GM12801 (cell line): ENCODE measurements around the gene TBC1D16.

Experiments
- TF ChIP-seq, protein P1 (sequence below): IDR thresholded peaks from one replicate; pipeline ENCODE4 v1.5.1; 2011; ENCODE audit warnings: control low read depth; ENCODE audit not compliant: insufficient read length; ENCODE audit errors: extremely low read depth

Gene TBC1D16

DNA sequence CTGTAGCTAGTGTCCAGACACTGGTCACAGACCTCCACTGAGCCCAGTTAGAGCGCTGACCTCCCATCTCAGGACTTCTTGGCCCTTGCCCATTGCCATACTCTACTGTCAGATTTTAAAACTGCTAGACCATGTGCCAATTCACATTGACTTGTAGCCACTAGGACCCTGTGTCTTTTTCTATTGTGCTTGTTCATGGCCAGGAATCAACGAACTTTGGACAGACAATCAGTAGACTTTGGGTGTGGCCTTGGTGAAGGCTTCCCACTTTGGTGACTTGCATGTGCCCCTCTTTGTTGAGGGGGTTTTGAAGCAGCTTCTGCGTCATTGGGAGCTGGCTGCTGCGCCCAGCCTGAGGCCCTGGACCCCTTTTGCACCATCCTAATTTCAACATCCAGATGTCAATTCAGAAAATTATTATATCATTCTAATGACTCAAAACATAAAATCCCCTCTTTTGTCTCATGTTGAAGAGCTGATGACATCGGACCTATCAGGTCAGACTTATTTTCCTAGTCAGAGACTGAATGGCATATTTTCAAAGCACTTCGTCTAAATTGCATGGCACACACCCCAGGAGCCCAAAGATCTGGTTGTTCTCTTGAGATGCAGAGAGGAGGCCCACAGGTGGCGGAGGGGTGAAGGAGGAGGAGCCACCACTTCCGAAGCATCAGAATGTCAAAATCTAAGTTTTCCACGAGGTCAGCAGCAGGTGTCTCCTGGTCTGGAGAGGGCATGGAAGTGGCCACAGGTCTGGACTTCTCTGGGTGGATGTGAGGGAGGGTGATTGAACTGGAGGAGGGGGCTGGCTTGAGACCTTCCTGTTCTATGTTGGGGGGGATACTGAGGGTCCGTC lies 103.0 kb downstream of the TBC1D16 start:
- TF ChIP-seq, protein P1, sequence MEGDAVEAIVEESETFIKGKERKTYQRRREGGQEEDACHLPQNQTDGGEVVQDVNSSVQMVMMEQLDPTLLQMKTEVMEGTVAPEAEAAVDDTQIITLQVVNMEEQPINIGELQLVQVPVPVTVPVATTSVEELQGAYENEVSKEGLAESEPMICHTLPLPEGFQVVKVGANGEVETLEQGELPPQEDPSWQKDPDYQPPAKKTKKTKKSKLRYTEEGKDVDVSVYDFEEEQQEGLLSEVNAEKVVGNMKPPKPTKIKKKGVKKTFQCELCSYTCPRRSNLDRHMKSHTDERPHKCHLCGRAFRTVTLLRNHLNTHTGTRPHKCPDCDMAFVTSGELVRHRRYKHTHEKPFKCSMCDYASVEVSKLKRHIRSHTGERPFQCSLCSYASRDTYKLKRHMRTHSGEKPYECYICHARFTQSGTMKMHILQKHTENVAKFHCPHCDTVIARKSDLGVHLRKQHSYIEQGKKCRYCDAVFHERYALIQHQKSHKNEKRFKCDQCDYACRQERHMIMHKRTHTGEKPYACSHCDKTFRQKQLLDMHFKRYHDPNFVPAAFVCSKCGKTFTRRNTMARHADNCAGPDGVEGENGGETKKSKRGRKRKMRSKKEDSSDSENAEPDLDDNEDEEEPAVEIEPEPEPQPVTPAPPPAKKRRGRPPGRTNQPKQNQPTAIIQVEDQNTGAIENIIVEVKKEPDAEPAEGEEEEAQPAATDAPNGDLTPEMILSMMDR: no peak

DNA sequence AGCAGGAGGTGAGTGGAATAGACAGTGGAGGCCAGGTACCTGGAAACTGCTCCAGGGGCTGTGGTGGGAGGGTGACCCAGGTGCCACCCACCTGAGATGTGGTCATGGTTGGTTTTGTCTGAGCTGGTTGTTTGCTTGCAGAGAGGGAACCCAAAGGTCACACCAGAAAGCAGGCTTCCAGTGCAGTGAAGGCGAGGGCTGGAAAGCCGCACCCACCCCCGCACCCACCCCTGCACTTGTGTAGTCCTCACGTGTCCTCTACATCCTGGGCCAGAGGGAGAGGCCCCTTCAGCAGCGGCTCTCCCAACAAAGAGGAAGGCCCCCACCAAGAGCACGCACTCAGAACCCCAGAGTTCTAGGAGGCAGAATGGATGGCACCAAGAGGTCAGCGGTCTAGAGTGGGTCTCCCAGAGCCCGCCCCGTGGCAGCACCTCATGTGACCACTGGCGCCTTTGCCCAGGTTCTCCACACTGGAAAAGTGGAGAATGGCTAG lies 103.8 kb downstream of the TBC1D16 start:
- TF ChIP-seq, protein P1: no peak

DNA sequence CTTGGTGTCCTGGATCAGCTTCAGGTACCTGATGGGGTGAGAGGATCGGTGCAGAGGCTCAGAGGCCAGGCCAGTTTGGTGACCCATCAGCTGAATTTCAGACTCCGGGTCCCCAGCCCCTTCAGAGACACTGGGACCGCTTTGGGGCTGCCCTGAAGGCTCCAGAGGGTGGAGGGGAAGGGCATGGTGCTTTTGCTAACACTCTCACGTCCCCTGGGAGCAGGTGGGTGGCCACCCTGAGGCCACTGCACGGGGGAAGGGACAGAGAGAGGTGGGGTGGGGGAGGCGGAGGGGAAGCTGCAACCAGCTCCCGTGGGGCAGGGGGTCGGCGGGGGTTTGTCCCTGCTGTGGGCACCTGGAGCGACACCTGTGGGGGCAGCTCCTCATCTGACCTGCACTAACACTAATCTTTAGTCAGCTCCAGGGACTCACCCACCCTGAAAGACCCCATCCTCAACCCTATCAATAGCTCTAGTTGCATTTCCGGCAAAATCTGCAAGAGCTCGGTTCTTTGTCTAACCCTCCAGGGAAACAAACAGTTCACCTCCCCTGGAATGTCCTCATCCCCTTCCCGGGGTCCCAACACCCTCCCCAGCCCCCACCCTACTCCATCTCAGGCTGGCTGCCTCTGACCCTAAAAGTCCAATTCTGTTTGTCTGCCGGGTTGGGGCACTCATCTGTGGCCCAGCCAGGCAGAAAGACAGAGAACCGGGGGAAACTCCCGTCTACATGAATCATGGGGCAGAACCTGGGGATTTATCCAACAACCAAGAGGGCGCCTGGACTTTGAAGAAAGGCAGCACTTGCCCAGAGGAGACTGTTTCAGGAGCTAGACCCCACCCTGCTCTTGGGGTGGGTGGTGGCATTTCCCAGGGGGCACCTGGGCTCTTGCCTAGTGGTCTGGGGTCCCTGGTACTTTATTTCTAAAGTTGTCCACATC lies 104.5 kb downstream of the TBC1D16 start:
- TF ChIP-seq, protein P1: no peak

DNA sequence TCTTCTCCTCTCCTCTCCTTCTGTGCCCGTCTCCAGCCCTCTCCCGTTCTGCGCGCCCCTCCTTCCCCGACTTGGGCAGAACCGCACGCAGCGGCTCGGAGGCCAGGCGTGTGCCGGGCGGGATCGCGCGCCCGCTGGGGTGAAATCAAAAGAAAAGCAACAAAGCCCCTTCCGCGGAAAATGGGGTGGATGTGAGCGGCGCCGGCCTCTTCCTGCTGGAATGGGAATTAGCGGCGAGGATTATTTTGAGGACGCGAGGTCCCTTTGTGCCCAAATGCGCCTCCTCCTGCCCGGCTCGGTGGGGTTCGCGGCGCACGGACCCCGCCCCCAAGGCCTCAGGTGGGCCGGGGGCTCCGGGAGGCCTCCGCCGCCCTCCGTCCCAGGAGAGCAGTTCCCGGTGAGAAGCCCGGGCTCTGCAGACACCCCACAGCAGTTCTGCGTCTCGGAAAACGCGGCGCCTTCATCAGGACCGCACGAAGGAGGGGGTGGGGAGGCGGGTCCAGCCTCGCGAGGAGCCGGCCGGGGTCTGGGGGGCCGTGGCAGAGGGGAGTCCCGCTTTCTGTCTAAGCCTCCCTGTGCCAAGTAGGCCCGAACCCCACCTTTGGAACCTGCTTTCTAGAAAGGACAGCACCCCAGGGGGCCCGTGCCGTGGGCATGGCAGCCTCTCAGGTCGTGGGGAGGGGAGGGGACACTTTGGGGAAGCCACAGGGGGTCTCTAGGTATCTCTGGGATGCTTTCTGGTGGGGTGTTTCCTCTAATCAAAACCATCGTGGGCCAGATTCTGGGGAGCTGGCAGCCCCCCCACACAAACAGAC lies 105.4 kb downstream of the TBC1D16 start:
- TF ChIP-seq, protein P1: no peak

DNA sequence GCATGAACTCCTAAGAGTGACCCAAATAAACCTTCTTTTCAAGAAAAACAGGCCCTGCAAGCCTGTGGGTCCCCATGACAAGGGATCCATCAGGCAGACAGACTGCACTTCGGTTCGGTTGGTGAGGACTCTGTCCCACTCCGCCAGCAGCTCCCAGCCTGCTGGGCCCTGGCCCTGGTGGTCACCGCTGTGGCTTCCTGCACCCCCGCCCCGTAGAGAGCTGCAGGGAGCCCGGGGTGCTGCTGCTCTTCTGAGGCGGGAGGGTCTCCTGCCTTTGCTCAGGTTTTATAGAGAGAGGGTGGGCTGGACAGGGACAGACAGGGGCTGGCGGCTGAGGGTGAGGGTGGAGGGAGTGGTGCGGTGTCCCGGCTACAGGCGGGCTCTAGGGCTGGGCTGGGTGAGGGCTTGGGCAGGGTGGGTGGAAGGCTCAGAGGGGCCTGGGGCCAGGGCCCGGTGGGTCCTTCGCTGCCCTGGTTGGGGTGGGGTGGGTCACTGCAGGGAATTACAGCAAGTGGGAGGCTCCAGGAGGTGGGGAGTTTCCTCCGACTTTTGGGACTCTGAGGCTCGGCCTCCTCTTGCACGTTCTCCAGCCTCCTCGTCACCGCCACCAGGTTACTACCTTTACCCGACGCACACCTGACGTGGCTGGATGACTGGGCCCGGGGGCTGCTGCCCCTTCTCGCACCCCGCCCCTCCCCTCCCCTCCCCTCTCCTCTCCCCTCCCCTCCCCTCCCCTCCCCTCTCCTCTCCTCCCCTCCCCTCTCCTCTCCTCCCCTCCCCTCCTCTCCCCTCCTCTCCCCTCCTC lies 106.2 kb downstream of the TBC1D16 start:
- TF ChIP-seq, protein P1: no peak

DNA sequence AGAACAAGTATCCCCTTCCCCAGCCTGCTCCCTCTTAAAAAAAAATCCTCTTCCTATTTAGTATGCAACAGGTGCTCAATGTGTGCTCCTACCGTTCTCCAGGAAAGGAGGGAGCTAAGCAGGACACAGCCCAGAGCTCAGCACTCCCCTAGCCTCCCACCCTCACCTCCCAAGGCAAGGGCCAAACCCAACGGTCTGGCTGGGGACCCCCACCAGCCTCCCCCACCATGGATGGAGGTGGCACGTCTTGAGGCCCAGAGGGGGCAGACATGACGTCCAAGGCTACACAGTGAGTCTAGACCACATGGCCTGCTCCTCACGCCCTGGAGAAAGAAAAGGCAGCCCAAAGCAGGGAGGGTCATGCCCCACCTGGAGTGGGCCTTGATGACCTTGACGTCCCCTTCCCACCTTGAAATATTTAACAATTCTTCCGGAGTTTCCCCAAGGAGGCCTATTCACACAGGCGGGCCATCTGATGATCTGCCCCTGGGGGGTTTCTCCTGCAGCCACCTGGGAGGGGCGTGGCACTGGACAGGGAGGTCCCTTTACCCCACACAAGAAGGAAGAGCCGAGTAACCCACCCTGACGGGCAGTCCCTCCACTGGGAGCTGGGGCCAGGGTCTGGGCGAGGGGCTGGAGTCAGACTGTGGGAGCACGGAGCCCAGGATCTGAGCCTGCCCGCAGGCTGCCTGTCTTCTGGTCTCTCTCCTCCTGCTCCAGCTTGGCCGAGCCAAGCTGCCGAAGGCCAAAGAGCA lies 107.0 kb downstream of the TBC1D16 start:
- TF ChIP-seq, protein P1: no peak
